ENCODE data around the gene SP6.

Gene SP6

DNA sequence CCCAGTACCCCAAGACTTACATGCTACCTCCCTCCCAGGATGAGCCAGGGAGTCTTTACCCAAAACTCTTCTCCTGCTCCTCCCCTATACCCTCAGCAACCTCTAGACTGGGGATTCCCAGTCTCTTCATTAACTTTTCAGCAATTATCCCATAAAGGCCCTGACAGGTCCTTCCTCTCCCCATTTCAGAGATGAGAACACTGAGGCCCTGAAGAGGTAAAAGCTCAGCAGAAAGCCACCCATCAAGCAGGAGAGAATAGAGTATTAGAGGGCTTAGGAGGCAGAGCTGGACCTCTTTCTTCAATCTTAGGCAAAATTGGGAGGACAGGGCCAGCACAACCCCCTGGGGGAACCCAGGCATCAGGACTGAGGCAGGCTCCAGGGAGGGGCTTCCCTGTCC is 5.9 kb upstream of the SP6 start:
- TF ChIP-seq POLR2A (IDR thresholded peaks at IDR 0.05; ENCODE audit: low read length), result no peak
- TF ChIP-seq GATA1 (IDR thresholded peaks at IDR 0.05; ENCODE audit: low read depth, low read length), result no peak

DNA sequence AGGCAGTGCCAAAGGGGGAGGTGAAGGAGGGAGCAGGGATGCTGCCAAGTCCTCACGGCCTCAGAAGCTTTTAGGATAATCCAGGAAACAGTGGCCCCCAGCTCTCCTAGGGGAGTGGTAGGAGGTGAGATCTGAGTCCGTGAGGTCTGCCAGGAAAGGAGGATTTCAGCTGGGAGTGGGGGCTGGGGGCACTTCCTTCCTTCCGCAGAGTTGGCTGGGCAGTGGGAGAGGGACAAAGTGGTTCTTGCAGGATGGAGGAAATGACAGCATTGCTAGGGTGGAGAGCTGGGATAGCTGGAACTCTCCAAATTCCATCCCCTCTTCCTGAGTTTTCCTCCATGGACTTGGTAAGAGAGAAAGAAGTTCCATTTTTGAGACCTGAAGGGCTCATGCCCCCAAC is 4.8 kb upstream of the SP6 start:
- DNase-seq, result no peak

More for the DNA sequence above, 5.9 kb upstream of the SP6 start:
- no peak for DNase-seq

DNA sequence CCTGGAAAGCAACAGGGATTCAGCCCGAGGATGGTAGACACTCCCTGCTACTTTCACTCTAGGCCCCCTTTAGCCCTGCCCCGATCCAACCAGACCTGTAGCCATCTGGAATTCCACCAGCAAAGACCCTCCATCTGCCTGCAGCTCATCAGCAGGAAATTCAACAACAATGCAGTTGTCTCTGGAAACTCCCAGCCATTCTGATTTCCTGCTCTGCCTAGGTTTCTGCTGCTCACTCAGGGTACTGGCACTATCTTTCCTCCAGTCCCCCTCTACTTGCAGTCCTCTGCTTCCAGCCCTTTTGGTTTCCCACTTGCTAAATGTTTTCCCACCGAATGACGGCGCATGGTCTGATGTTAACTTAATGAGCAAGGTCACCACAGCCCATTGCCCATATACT is 2.7 kb upstream of the SP6 start:
- no peak for TF ChIP-seq POLR2A (IDR thresholded peaks at IDR 0.05; ENCODE audit: low read length)
- no peak for TF ChIP-seq GATA1 (IDR thresholded peaks at IDR 0.05; ENCODE audit: low read depth, low read length)
- no peak for DNase-seq

More for the DNA sequence above, 4.8 kb upstream of the SP6 start:
- TF ChIP-seq POLR2A (IDR thresholded peaks at IDR 0.05; ENCODE audit: low read length), result no peak
- TF ChIP-seq GATA1 (IDR thresholded peaks at IDR 0.05; ENCODE audit: low read depth, low read length), result no peak

DNA sequence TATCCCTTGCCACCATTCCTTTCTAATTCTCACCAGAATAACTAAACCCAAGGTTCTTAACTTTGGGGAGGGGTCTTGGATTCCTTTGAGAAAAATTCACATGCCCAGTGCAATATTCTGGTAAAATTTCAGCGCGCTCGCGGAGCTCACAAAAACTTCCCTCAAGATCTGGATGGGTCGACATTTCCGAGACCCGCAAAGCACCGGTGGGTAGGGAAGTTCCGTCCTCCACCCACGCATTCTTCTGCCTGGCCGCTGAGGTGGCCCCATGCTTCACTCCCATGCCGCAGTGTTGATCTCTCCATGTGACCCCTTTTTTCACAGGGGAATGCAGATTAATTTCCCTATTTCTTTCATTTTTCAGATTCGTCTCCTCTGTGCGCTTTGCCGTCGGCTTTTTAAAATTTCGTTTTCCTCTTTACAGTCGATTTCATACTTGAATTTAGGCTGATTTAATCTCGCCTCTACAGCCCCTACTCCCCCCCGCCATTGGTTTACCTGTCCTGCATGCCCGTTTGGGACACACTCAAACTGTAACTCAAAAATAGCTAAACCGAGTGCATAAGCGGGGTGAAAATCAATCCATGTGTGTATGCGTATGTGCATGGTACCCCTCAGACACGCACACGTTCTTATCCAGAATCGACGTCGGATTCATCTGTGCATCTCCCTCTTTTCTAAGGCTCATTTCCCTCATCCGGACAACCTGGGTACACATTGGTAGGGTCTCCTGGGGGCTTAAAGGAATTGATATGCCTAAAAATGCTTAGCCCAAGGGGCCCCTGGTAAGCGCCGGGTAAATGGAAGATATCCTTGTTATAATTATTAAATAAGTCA is 1.4 kb upstream of the SP6 start:
- DNase-seq, result no peak

DNA sequence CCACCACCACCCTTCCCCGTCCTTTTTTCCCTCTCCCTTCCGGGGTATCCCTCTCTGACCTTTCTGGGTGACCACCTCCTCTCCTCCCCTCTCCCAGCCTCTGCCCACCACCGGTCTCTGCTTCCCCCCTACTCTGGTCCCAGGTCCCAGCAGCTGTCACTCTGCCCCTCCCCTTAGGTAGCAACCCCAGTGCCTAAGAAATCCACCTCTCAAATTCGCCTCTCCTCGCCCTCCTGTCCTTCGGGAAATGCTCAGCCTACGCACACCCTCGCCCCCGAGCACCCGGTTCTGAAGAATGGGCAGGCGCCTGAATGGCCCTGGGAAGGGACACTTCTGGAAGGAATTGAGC is 775 bp upstream of the SP6 start:
- no peak for TF ChIP-seq GATA1 (IDR thresholded peaks at IDR 0.05; ENCODE audit: low read depth, low read length)
- TF ChIP-seq POLR2A (IDR thresholded peaks at IDR 0.05; ENCODE audit: low read length), result no peak
- DNase-seq, result no peak

More for the DNA sequence above, 1.4 kb upstream of the SP6 start:
- no peak for TF ChIP-seq POLR2A (IDR thresholded peaks at IDR 0.05; ENCODE audit: low read length)
- TF ChIP-seq GATA1 (IDR thresholded peaks at IDR 0.05; ENCODE audit: low read depth, low read length), result no peak

DNA sequence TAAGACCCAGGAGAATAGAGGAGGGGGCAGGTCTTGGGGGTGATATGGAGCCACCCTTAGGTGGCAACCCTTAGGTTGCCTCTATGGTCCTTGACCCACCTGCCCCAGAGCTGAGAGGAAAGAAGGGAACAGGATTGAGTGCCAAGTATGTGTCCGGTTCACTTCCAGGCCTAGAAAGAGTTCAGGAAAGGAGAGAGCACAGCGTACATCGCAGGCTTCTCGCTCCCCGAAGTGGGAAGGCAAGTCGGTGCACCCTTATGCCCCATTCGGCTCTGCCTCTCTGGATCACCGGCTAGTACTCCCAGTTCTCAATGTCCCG is 631 bp downstream of the SP6 start:
- DNase-seq, result no peak
- TF ChIP-seq GATA1 (IDR thresholded peaks at IDR 0.05; ENCODE audit: low read depth, low read length) (no peak), POLR2A (IDR thresholded peaks at IDR 0.05; ENCODE audit: low read length) (no peak)

DNA sequence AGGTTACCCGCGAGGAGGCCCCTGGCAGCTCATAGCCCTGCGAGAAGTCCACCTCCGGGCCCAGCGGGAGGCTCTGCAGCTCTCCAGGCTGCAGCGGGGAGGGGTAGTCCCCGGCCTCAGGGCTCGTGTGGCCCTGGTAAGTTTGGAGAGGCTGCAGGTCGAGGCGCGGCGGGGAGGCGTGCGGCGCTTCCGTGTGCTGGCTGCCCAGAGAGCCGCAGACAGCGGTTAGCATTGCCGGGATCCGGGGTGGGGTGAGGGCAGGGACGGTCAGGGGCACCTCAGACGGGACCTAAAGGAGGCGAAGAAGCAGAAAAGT is 2.8 kb downstream of the SP6 start:
- no peak for DNase-seq
- TF ChIP-seq POLR2A (IDR thresholded peaks at IDR 0.05; ENCODE audit: low read length) (no peak), GATA1 (IDR thresholded peaks at IDR 0.05; ENCODE audit: low read depth, low read length) (no peak)

DNA sequence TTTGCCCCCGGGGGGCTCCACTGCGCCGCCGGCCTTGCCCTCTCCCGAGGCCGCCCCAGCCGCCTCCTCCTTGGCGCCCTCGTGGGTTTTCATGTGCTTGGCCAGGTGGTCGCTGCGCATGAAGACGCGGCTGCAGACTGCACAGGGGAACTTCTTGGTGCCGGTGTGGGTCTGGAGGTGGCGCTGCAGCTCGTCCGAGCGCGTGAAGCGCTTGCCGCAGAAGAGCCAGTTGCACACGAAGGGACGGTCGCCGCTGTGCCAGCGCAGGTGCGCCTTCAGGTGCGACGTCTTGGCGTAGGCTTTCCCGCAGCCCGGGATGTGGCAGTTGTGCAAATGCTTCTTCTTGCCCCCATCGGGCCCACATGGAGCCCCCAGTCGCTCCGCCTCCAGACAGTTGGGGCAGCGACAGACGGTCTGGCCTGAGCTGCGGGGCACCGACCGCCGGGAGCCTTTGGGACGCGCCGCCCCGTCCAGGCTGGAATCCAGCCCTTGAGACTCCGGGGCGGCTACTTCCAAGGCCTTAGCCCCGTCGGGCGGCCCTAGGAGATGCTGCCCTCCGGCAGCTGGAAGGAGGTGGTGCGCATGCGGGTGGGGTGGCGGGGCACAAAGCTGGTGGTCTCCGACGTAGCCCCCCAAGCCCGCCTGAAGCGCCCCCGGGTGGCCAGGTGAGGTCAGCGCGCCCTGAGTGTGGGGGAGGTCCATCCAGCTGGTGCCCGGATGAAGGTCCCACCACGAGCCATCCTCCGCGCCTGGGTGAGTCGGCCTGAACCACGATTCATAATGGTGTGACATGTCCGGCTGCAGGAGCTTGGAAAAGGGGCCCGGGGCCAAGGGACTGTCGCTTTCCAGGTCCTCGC is 3.4 kb downstream of the SP6 start:
- TF ChIP-seq GATA1 (IDR thresholded peaks at IDR 0.05; ENCODE audit: low read depth, low read length), result no peak
- no peak for TF ChIP-seq POLR2A (IDR thresholded peaks at IDR 0.05; ENCODE audit: low read length)
- DNase-seq, result peak; percentile 28 to 37

DNA sequence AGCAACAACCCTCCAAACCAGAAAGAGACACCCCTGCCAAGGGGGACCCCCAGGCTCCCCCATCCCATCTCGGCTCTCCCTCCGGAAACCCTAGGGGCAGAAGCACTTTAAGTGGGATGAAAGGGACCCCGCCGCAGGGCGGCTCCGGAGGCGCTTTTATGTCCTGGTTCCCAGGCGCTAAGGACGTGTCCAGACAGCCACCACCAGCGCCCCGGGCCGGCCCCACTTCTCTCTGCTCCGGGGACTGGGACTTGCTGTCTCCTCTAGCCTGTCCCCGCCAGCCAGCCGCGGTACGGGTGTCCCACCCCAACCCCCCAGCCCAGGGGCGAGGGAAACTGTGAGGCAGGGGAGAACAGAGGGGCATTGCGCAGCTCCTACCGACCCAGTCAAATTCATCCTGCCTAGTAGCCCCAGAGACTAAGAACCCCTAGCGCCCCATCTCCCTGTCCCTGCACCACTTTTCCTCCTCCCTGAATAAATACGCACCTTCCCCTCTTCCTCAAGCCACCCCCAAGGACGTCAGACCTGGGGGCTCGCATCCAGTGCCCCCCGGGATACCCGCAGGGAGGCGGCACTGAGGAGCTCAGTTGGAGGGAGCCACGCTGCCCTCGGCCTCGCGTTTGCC is 4.1 kb downstream of the SP6 start:
- no peak for DNase-seq
- TF ChIP-seq GATA1 (IDR thresholded peaks at IDR 0.05; ENCODE audit: low read depth, low read length) (no peak), POLR2A (IDR thresholded peaks at IDR 0.05; ENCODE audit: low read length) (no peak)

DNA sequence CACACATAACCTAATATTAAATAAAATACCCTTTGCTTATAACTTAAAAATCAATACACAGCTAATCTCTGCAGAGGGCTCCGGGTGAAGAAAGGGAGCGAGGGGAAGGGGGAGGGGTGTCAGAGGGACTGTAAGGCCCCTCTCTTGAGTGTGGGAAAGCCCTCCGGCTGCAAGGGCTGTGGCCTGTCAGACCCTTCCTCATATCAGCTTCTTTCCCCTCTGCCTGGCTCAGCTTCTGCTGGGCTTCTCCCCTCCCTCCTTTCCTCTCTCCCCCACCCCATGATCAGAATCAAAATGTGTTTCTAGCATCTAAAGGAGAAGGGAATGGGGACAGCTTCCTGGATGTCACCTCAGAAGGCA is 5.3 kb downstream of the SP6 start:
- TF ChIP-seq GATA1 (IDR thresholded peaks at IDR 0.05; ENCODE audit: low read depth, low read length), result no peak
- TF ChIP-seq POLR2A (IDR thresholded peaks at IDR 0.05; ENCODE audit: low read length), result no peak
- DNase-seq, result no peak

DNA sequence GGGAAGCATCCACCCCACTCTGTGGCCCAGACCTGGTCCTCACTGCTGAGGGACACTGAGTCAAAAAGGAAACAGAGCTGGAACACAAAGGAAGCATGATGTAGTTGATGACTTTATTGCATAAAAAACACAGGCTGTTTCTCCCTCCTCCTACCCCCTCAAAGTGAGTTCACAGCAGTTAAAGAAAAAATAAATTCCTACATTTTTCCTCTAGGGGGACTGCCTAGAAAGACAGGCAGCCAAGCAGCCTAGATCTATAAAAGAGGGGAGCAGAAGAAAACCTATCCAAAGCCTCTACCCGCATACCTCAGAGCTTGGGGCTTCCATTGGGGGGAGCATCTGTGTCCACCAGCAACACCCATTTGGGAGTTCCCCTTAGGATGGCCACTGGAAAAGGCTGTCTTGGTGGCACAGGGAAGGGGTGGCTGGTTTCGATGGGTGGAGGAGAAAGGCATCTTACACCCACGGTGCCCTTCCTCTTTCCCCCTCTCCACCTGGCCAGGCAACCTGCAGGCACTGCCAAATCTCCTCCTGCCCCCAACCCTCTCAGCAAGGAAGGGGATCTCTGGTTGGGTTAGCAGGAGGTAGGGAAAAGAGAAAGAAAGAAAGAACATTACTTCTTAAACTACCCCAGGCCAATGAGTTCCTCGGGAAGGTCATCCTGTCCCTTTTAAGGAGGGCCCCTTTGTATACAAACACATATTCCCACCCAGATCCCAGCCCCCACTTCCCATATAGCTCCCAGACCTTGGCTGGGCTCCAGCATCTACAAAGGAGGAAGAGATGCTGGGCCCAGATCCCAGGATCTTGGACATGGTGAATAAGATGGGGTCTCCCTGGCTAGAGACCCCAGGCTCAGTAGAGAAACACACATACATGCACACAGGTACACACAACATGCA is 5.9 kb downstream of the SP6 start:
- TF ChIP-seq GATA1 (IDR thresholded peaks at IDR 0.05; ENCODE audit: low read depth, low read length) (no peak), POLR2A (IDR thresholded peaks at IDR 0.05; ENCODE audit: low read length) (no peak)
- DNase-seq, result no peak

DNA sequence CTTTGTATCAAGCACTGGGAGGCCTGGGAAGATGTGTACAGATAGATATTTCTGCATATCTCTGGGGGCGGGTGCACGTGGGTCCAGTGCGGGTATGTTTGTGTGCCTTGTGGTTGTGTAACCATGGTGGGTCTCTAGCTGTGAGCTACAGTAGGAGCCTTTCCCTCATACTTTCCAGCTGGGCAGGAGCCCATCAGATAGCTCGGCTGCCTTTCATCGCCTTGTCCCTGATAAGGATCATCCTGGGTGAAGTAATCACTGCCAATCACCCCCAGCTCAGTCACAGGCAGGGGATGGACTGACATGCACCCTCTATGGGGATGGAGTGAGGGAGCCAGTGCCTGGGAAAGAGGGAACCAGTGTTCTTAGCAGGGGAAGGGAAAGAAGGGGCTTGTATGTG is 6.7 kb downstream of the SP6 start:
- peak in 1 of 2 experiments; percentile 33 for DNase-seq
- TF ChIP-seq POLR2A (IDR thresholded peaks at IDR 0.05; ENCODE audit: low read length) (no peak), GATA1 (IDR thresholded peaks at IDR 0.05; ENCODE audit: low read depth, low read length) (no peak)

DNA sequence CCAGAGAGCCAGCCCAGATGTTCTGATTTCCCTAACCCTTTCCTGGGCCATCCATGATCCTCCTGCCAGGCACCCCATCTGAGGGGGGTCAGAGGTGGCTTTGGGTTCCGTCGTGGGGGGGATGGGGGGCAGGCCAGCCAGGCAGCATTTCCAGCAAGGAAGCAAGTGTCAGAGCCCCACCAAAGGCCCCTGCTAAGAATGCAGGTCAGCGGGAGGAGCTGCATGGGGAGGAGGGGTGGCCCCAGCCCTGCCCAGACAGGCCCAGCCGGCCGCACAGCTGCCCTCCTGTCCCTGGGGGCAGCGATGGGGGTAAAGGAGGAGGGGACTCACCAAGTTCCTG is 7.6 kb downstream of the SP6 start:
- TF ChIP-seq POLR2A (IDR thresholded peaks at IDR 0.05; ENCODE audit: low read length) (no peak), GATA1 (IDR thresholded peaks at IDR 0.05; ENCODE audit: low read depth, low read length) (no peak)
- no peak for DNase-seq

Data from erythroblast (primary cell).